HepG2 (cell line): Measurements from ENCODE around the gene GUK1. TPM values are rescaled to one million over a fixed set of nuclear protein-coding genes. Genes with fewer than 3 reads are reported as not detected.

ENCODE experiments used
- DPF2 ChIP-seq: sonication (generic); formaldehyde crosslinking; IDR thresholded peaks from 2 replicates; pipeline ENCODE4 v1.4.0; 2020; ENCODE audit warnings: mild to moderate bottlenecking, low read depth, missing genetic modification reagents, borderline replicate concordance
- ELF1 ChIP-seq: sonication (generic); formaldehyde crosslinking; IDR thresholded peaks from 2 replicates; pipeline ENCODE4 v1.4.0; 2020; ENCODE audit warnings: missing genetic modification reagents
- ETV6 ChIP-seq: sonication (generic); formaldehyde crosslinking; conservative IDR thresholded peaks from 2 replicates; pipeline ENCODE4 v1.4.0; 2020; ENCODE audit warnings: missing genetic modification reagents
- FIP1L1 ChIP-seq: fragments of 200-400 bp; formaldehyde crosslinking; IDR thresholded peaks from 2 replicates; pipeline ENCODE4 v1.6.1; 2018; ENCODE audit warnings: low read depth, mild to moderate bottlenecking, low read length, moderate library complexity, borderline replicate concordance; ENCODE audit not compliant: insufficient read depth
- HMG20B ChIP-seq: conservative IDR thresholded peaks from 2 replicates; pipeline ENCODE4 v1.6.1; 2016; ENCODE audit warnings: missing genetic modification reagents, missing compliant biosample characterization
- NFKBIZ ChIP-seq: IDR thresholded peaks from 2 replicates; pipeline ENCODE4 v1.6.1; 2018; ENCODE audit warnings: missing genetic modification reagents, missing compliant biosample characterization
- PHB2 ChIP-seq: fragments of 450-650 bp; IDR thresholded peaks from 2 replicates; pipeline ENCODE4 v1.6.1; 2018; ENCODE audit not compliant: partially characterized antibody
- RARG ChIP-seq: sonication (generic); formaldehyde crosslinking; IDR thresholded peaks from 2 replicates; pipeline ENCODE4 v1.4.0; 2020; ENCODE audit warnings: low read depth, mild to moderate bottlenecking, missing genetic modification reagents
- SP4 ChIP-seq: sonication (generic); formaldehyde crosslinking; IDR thresholded peaks from 2 replicates; pipeline ENCODE4 v1.8.1; 2023; ENCODE audit warnings: mild to moderate bottlenecking, missing genetic modification reagents
- SRSF4 ChIP-seq: fragments of 200-400 bp; formaldehyde crosslinking; IDR thresholded peaks from one replicate; pipeline ENCODE4 v1.6.1; 2018; ENCODE audit warnings: mild to moderate bottlenecking, low read depth, low read length, moderate library complexity; ENCODE audit not compliant: poor library complexity, severe bottlenecking
- SSRP1 ChIP-seq: IDR thresholded peaks from 2 replicates; pipeline ENCODE4 v1.6.1; 2016; ENCODE audit warnings: control low read depth
- YEATS2 ChIP-seq: sonication (generic); formaldehyde crosslinking; IDR thresholded peaks from 2 replicates; pipeline ENCODE4 v1.4.0; 2020; ENCODE audit warnings: missing genetic modification reagents, borderline replicate concordance
- ZNF605 ChIP-seq: sonication (generic); formaldehyde crosslinking; IDR thresholded peaks from 2 replicates; pipeline ENCODE4 v1.8.0; 2022; ENCODE audit warnings: mild to moderate bottlenecking, missing genetic modification reagents
- ZNF615 ChIP-seq: sonication (generic); formaldehyde crosslinking; IDR thresholded peaks from 2 replicates; pipeline ENCODE4 v1.5.0; 2020; ENCODE audit warnings: mild to moderate bottlenecking, missing genetic modification reagents, borderline replicate concordance
- ZNF761 ChIP-seq: sonication (generic); formaldehyde crosslinking; conservative IDR thresholded peaks from 2 replicates; pipeline ENCODE4 v1.4.0; 2020; ENCODE audit warnings: mild to moderate bottlenecking, missing genetic modification reagents
- polyA plus RNA-seq, 8 experiments: library from polyadenylated mRNA; depleted of rRNA in 3 of 8; stranded (reverse) in 7 of 8; unstranded in 1 of 8; fragments of >200 nt; fragmentation: Illumina TruSeq in 4 of 8; extraction: Trizol in 4 of 8; gene quantifications; 2 replicates each; pipeline versions ENCODE4 v1.2.1 to v1.2.3, GENCODE V29; 2011 to 2016; ENCODE audit warnings: low read depth in 4 of 8, missing spikeins in 1 of 8, mixed read lengths in 1 of 8; ENCODE audit not compliant: insufficient read depth in 1 of 8
- total RNA-seq, 5 experiments: library from RNA; depleted of rRNA; stranded (reverse); fragments of >200 nt; fragmentation: Illumina TruSeq; extraction: Trizol; gene quantifications; 2 replicates each; pipeline ENCODE4 v1.2.3, GENCODE V29; 2016; ENCODE audit warnings: low read depth in 1 of 5
- TF ChIP-seq, protein P1 (sequence below): sonication (generic); formaldehyde crosslinking; IDR thresholded peaks from 2 replicates; pipeline ENCODE4 v1.5.0; 2020; ENCODE audit warnings: missing genetic modification reagents, mild to moderate bottlenecking, borderline replicate concordance
- TF ChIP-seq, protein P2 (sequence below): IDR thresholded peaks from 2 replicates; pipeline ENCODE4 v1.6.1; 2016
- TF ChIP-seq, protein P3 (sequence below): sonication (generic); formaldehyde crosslinking; IDR thresholded peaks from 2 replicates; pipeline ENCODE4 v1.4.0; 2020; ENCODE audit warnings: missing genetic modification reagents
- TF ChIP-seq, protein P4 (sequence below): sonication (generic); formaldehyde crosslinking; IDR thresholded peaks from 2 replicates; pipeline ENCODE4 v1.4.0; 2020; ENCODE audit warnings: missing genetic modification reagents
- TF ChIP-seq, protein P5 (sequence below): sonication (generic); formaldehyde crosslinking; IDR thresholded peaks from 2 replicates; pipeline ENCODE4 v1.4.0; 2020; ENCODE audit warnings: mild to moderate bottlenecking, missing genetic modification reagents
- TF ChIP-seq, protein P6 (sequence below): sonication (generic); formaldehyde crosslinking; IDR thresholded peaks from 2 replicates; pipeline ENCODE4 v1.4.0; 2020; ENCODE audit warnings: mild to moderate bottlenecking, missing genetic modification reagents

GUK1 gene
- total and polyA plus RNA-seq, 2 of the 13 experiments (the other 11 are each of a cell fraction or from before 2014, with no cell fraction given) = 116 to 154 TPM

DNA sequence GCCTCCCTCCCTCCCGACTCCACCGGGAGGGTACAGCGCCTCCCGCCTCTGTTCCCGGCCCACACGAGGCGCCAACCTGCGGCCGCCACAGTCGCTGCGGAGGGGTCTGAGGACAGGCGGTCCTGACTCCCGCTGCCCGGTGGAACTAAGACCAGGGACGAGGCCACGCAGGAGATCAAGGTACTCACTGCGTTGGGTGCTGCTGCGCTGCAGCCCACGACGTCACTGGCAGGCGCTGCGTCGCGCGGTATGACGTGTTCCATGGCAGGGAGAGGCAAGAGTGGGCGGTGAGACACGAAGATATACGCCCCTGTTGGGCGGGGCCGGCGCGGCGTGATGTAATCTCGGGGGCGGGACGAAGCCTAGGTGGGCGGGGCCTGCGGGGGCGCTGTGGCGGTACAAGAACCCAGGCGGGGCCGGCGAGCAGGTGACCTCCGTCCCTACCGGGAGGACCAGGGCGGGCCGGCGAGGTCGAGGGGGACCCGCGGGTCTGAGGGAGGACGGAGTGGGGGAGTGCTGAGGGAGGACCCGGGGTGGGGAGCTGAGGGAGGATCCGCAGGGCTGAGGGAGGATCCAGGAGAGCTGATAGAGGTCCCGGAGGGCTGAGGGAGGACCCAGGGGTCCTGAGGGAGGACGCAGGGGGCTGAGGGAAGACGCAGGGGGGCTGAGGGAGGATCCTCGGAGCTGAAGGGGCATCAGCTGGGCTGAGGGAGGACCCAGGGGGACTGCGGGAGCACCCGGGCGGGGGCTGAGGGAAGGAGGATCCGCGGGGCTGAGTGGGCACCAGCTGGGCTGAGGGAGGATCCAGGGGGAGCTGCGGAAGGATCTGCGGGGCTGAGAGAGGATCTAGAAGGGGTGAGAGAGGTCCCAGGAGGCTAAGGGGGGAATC, 30.8 kb upstream of the GUK1 start, which contains the start of gene MRPL55 (continued):
- TF ChIP-seq ZNF615 (CRISPR knock-in tag) (no peak), ZNF605 (CRISPR knock-in tag) (peak; percentile 85; the same call in 1 of the 2 replicates), ETV6 (no peak), PHB2 (no peak), HMG20B (CRISPR knock-in tag) (no peak), ZNF761 (CRISPR knock-in tag) (0 out of 2 replicates have a peak, but pooled peaks have one; percentile 66), YEATS2 (CRISPR knock-in tag) (peak; percentile 97), SSRP1 (CRISPR knock-in tag) (no peak), FIP1L1 (no peak), ELF1 (peak; percentile 79), SP4 (CRISPR knock-in tag) (peak; percentile 99), SRSF4 (no peak), DPF2 (CRISPR knock-in tag) (peak; percentile 55; the same call in 1 of the 2 replicates), NFKBIZ (no peak; the same call in 1 of the 2 replicates), RARG (CRISPR knock-in tag) (no peak)
- TF ChIP-seq, protein P1, sequence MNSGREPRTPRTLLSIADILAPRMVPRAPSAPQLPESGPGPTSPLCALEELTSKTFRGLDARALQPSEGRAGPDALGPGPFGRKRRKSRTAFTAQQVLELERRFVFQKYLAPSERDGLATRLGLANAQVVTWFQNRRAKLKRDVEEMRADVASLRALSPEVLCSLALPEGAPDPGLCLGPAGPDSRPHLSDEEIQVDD = peak; percentile 73; the same call in 1 of the 2 replicates
- TF ChIP-seq, protein P2, sequence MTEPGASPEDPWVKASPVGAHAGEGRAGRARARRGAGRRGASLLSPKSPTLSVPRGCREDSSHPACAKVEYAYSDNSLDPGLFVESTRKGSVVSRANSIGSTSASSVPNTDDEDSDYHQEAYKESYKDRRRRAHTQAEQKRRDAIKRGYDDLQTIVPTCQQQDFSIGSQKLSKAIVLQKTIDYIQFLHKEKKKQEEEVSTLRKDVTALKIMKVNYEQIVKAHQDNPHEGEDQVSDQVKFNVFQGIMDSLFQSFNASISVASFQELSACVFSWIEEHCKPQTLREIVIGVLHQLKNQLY (CRISPR knock-in tag) = no peak
- TF ChIP-seq, protein P3, sequence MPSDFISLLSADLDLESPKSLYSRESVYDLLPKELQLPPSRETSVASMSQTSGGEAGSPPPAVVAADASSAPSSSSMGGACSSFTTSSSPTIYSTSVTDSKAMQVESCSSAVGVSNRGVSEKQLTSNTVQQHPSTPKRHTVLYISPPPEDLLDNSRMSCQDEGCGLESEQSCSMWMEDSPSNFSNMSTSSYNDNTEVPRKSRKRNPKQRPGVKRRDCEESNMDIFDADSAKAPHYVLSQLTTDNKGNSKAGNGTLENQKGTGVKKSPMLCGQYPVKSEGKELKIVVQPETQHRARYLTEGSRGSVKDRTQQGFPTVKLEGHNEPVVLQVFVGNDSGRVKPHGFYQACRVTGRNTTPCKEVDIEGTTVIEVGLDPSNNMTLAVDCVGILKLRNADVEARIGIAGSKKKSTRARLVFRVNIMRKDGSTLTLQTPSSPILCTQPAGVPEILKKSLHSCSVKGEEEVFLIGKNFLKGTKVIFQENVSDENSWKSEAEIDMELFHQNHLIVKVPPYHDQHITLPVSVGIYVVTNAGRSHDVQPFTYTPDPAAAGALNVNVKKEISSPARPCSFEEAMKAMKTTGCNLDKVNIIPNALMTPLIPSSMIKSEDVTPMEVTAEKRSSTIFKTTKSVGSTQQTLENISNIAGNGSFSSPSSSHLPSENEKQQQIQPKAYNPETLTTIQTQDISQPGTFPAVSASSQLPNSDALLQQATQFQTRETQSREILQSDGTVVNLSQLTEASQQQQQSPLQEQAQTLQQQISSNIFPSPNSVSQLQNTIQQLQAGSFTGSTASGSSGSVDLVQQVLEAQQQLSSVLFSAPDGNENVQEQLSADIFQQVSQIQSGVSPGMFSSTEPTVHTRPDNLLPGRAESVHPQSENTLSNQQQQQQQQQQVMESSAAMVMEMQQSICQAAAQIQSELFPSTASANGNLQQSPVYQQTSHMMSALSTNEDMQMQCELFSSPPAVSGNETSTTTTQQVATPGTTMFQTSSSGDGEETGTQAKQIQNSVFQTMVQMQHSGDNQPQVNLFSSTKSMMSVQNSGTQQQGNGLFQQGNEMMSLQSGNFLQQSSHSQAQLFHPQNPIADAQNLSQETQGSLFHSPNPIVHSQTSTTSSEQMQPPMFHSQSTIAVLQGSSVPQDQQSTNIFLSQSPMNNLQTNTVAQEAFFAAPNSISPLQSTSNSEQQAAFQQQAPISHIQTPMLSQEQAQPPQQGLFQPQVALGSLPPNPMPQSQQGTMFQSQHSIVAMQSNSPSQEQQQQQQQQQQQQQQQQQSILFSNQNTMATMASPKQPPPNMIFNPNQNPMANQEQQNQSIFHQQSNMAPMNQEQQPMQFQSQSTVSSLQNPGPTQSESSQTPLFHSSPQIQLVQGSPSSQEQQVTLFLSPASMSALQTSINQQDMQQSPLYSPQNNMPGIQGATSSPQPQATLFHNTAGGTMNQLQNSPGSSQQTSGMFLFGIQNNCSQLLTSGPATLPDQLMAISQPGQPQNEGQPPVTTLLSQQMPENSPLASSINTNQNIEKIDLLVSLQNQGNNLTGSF = no peak
- TF ChIP-seq, protein P4, sequence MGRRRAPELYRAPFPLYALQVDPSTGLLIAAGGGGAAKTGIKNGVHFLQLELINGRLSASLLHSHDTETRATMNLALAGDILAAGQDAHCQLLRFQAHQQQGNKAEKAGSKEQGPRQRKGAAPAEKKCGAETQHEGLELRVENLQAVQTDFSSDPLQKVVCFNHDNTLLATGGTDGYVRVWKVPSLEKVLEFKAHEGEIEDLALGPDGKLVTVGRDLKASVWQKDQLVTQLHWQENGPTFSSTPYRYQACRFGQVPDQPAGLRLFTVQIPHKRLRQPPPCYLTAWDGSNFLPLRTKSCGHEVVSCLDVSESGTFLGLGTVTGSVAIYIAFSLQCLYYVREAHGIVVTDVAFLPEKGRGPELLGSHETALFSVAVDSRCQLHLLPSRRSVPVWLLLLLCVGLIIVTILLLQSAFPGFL = no peak
- TF ChIP-seq, protein P5, sequence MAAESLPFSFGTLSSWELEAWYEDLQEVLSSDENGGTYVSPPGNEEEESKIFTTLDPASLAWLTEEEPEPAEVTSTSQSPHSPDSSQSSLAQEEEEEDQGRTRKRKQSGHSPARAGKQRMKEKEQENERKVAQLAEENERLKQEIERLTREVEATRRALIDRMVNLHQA (CRISPR knock-in tag) = no peak
- TF ChIP-seq, protein P6, sequence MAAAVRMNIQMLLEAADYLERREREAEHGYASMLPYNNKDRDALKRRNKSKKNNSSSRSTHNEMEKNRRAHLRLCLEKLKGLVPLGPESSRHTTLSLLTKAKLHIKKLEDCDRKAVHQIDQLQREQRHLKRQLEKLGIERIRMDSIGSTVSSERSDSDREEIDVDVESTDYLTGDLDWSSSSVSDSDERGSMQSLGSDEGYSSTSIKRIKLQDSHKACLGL (CRISPR knock-in tag) = no peak; the same call in 1 of the 2 replicates
